Transverse colon (tissue), 4 donors: ENCODE measurements around the gene RABGGTB. TPM values are rescaled to one million over a fixed set of nuclear protein-coding genes. Genes with fewer than 3 reads are reported as not detected.

Experiments
- DNase-seq: peaks from one replicate; pipeline ENCODE4 v3.0.0-alpha.2; 2019
- H3K27ac ChIP-seq, 4 donors: fragments of 200-600 bp; sonication (generic); 2 replicates each; pipeline ENCODE4 v1.5.1; 2016 to 2018; ENCODE audit warnings: inconsistent platforms in 4 of 4
- H3K27me3 ChIP-seq: fragments of 200-600 bp; sonication (generic); 2 replicates; pipeline ENCODE4 v1.5.1; 2017; ENCODE audit warnings: inconsistent platforms
- H3K36me3 ChIP-seq, 4 donors: fragments of 200-600 bp; sonication (generic); 2 replicates each; pipeline ENCODE4 v1.5.1; 2017 to 2019; ENCODE audit warnings: inconsistent platforms in 4 of 4
- H3K4me1 ChIP-seq, 4 donors: fragments of 200-600 bp; sonication (generic); 2 replicates each; pipeline ENCODE4 v1.5.1; 2017 to 2020; ENCODE audit warnings: inconsistent platforms in 4 of 4
- H3K4me3 ChIP-seq, 4 donors: fragments of 200-600 bp; sonication (generic); 1 replicate in 1 of 4; 2 replicates in 3 of 4; pipeline versions ENCODE4 v1.5.1 to v1.6.1; 2017 to 2019; ENCODE audit warnings: inconsistent platforms in 4 of 4
- H3K9me3 ChIP-seq, 2 donors: fragments of 200-600 bp; sonication (generic); 2 replicates each; pipeline ENCODE4 v1.5.1; 2017 to 2019; ENCODE audit warnings: inconsistent platforms in 2 of 2
- EP300 ChIP-seq: sonication (generic); formaldehyde crosslinking; IDR thresholded peaks from one replicate; pipeline ENCODE4 v1.6.1; 2017; ENCODE audit warnings: antibody characterized with exemption, low read depth
- POLR2A ChIP-seq: fragments of 450-650 bp; IDR thresholded peaks from one replicate; pipeline ENCODE4 v1.6.1; 2016; ENCODE audit warnings: antibody characterized with exemption, mild to moderate bottlenecking, moderate library complexity
- POLR2AphosphoS5 ChIP-seq, 3 donors: sonication (generic); formaldehyde crosslinking; IDR thresholded peaks; one replicate each; pipeline ENCODE4 v1.6.1; 2016; ENCODE audit warnings: antibody characterized with exemption in 3 of 3
- WGBS, 2 donors: methylation state at CpG; one replicate each; pipeline ENCODE4 v1.1.5; 2018; ENCODE audit warnings: low coverage in 1 of 2; 5-methylcytosine and 5-hydroxymethylcytosine counted together
- in situ Hi-C, 4 donors: fragments of 200-750 bp; cut with MboI; loops; one replicate each; pipeline versions ENCODE4 v1.15.0 to v1.15.1; 2017; ENCODE audit warnings: low sequenced_read_pairs in 3 of 4, low pct_ligation_motif_present in 1 of 4, low pct_unique_long_range_greater_than_20kb in 1 of 4
- intact Hi-C: fragments of 100-400 bp; cut with DNase I; formaldehyde crosslinking; loops from one replicate; pipeline ENCODE4 v1.15.1; 2023; ENCODE audit warnings: low total_unique reads
- total RNA-seq, 4 donors: library from RNA; depleted of rRNA; stranded (reverse); fragments of >200 nt; gene quantifications; one replicate each; pipeline ENCODE4 v1.1.0, GENCODE V29; 2016
- TF ChIP-seq, protein P1 (sequence below), 5 experiments: fragments of 200-600 bp in 3 of 5; fragments of 450-650 bp in 2 of 5; sonication (generic) in 3 of 5; IDR thresholded peaks; 1 replicate in 2 of 5; 2 replicates in 3 of 5; pipeline ENCODE4 v1.5.1; 2016 to 2017; ENCODE audit warnings: antibody characterized with exemption in 5 of 5, inconsistent platforms in 3 of 5, mild to moderate bottlenecking in 2 of 5, moderate library complexity in 1 of 5

Gene RABGGTB
- total RNA-seq, 4 donors from 2014 or later = 21.3 to 126 (median 68.4) TPM

GRCh38 chr1:75764057-75764655, 21.9 kb upstream of the RABGGTB start:
- WGBS, 2 donors = 85% methylated on average over 1 of the region's 1 CpG; no CpG with 5 or more reads in 1 of the 2 donors
- Histone ChIP-seq H3K36me3 (peaks cover 0 to 8% (median 0%) of the 10 kb centered on the region in 4 donors), H3K27ac (no peak overlapping the region), H3K9me3 (no peaks in the 10 kb centered on the region), H3K4me3 (no peak overlapping the region), H3K4me1 (no peaks in the 10 kb centered on the region), H3K27me3 (no peaks in the 10 kb centered on the region)
- intact Hi-C loops = no loop called here
- in situ Hi-C loops = no loop called here
- no peak for TF ChIP-seq EP300
- TF ChIP-seq, protein P1, sequence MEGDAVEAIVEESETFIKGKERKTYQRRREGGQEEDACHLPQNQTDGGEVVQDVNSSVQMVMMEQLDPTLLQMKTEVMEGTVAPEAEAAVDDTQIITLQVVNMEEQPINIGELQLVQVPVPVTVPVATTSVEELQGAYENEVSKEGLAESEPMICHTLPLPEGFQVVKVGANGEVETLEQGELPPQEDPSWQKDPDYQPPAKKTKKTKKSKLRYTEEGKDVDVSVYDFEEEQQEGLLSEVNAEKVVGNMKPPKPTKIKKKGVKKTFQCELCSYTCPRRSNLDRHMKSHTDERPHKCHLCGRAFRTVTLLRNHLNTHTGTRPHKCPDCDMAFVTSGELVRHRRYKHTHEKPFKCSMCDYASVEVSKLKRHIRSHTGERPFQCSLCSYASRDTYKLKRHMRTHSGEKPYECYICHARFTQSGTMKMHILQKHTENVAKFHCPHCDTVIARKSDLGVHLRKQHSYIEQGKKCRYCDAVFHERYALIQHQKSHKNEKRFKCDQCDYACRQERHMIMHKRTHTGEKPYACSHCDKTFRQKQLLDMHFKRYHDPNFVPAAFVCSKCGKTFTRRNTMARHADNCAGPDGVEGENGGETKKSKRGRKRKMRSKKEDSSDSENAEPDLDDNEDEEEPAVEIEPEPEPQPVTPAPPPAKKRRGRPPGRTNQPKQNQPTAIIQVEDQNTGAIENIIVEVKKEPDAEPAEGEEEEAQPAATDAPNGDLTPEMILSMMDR (IDR thresholded peaks at IDR 0.05) = no peak
- TF ChIP-seq POLR2AphosphoS5 (IDR thresholded peaks at IDR 0.05) = no peak
- no peak for TF ChIP-seq POLR2A
- DNase-seq = no peak

GRCh38 chr1:75765697-75766355, 20.2 kb upstream of the RABGGTB start:
- no peak overlapping the region for H3K4me3 ChIP-seq
- no peaks in the 10 kb centered on the region for H3K9me3 ChIP-seq
- 67 to 91% methylated on average over 1 of the region's 1 CpG for WGBS, 2 donors
- DNase-seq = no peak
- H3K36me3 ChIP-seq = peaks cover 0 to 8% (median 0%) of the 10 kb centered on the region in 4 donors
- TF ChIP-seq, protein P1 (IDR thresholded peaks at IDR 0.05) = no peak
- no peak for TF ChIP-seq POLR2A
- TF ChIP-seq EP300 = no peak
- TF ChIP-seq POLR2AphosphoS5 (IDR thresholded peaks at IDR 0.05) = no peak
- intact Hi-C loops (no loop called here), in situ Hi-C loops (no loop called here)
- no peaks in the 10 kb centered on the region for H3K4me1 ChIP-seq
- H3K27me3 ChIP-seq = no peaks in the 10 kb centered on the region
- no peak overlapping the region for H3K27ac ChIP-seq

GRCh38 chr1:75768016-75768415, 18.0 kb upstream of the RABGGTB start:
- no peak for DNase-seq
- TF ChIP-seq, protein P1 (IDR thresholded peaks at IDR 0.05) = no peak
- no peak for TF ChIP-seq POLR2A
- TF ChIP-seq EP300 = no peak
- TF ChIP-seq POLR2AphosphoS5 (IDR thresholded peaks at IDR 0.05) = no peak
- no peak overlapping the region for H3K27ac ChIP-seq
- H3K27me3 ChIP-seq = no peaks in the 10 kb centered on the region
- intact Hi-C loops (no loop called here), in situ Hi-C loops (no loop called here)
- peaks cover 0 to 2% (median 0%) of the 10 kb centered on the region in 4 donors for H3K36me3 ChIP-seq
- H3K4me1 ChIP-seq = no peaks in the 10 kb centered on the region
- no peak overlapping the region for H3K4me3 ChIP-seq
- H3K9me3 ChIP-seq = no peaks in the 10 kb centered on the region
- 84 to 100% methylated on average over 1 of the region's 1 CpG for WGBS, 2 donors

DNA sequence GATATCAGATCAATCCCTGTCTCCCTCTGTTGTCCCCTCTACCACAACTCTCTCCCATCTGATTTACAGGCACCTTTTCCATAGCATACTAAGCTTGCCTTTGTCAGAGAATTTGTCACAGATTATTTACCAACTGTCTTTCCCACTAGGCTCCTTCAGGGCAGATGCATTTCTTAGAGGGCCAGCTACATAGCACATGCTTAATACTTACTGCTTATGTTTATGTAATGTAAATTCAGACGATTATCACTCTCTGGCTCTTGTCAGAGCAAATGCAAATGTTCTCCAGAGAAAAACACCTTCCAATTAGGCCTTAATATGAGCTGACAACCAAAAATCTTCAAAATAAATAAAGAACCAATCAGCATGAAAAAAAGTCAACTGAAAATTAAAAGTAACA, 15.3 kb upstream of the RABGGTB start:
- intact Hi-C loops (no loop called here), in situ Hi-C loops (no loop called here)
- Histone ChIP-seq H3K36me3 (no peaks in the 10 kb centered on the region), H3K9me3 (no peaks in the 10 kb centered on the region), H3K4me1 (no peaks in the 10 kb centered on the region), H3K27me3 (no peaks in the 10 kb centered on the region), H3K27ac (no peak overlapping the region), H3K4me3 (no peak overlapping the region)
- WGBS, 2 donors = 54 to 57% methylated on average over 1 of the region's 1 CpG
- TF ChIP-seq, protein P1 (IDR thresholded peaks at IDR 0.05) = no peak
- no peak for DNase-seq
